GM18498 (cell line): ENCODE results near the gene PPP3R1.
A peak's percentile ranks its signal among the peaks of the same experiment; 100 is the strongest.

Experiments used
- ATAC-seq: cut with Tn5 transposase; IDR thresholded peaks from one replicate; pipeline ENCODE4 v1.9.1; 2021; ENCODE audit warnings: mild to moderate bottlenecking, moderate library complexity; ENCODE audit not compliant: unreplicated experiment

PPP3R1 gene

DNA sequence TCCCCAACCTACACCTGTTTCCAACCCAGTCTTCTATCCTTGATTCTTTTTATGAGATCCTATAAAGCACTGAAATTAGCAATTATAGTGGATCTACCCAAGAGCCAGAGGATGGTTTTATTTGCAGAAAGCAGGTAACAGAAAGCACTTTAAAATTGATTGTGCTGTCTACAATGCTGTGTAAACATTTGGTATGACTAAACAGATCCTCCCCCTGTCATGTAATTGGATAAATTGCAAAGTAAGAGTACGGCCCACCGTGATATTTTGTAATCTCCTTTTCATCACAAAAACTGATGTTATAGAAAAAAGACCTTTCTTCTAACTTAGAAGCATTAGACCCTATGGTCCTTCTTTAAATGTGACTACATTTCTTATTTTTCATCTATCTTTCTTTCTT, 11.3 kb upstream of the PPP3R1 start:
- no peak for ATAC-seq

DNA sequence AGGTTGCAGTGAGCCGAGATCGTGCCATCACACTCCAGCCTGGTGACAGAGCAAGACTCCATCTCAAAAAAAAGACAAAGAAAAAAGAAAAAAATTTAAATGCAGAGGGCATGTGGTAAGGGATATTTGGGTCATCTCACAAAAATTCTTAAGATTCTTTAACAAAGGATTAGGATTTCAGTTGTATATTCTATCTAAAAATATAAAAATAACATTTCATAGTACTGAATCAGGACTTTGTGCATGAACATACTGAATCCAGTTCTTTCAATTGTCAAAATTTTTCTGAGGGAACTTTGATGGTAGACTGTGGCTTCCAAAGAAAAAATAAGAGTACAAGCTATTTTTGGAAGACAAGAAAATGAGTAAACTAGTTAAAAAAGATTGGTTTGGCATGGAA, 6.5 kb upstream of the PPP3R1 start:
- ATAC-seq, result no peak

DNA sequence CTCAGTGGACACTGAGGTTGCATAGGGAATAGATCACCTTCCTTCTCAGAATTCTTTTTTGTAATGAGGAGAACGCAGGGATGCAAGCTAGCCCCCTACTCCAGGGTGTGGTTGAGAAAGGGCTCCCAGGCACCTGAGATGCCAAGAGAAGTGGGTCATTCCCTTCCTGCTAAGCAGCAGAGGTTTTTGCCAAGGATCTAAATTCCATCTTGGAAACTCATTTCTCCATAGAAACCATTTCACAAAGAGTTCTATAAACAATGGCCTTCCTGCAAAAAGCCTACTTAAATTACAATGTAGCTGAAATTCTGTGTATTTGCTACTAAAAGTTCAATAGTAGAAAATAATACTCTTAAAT, 3.7 kb upstream of the PPP3R1 start:
- no peak for ATAC-seq

- ATAC-seq, result no peak
Observed at GRCh38 chr2:68253219-68254068, 1.1 kb upstream of the PPP3R1 start.

DNA sequence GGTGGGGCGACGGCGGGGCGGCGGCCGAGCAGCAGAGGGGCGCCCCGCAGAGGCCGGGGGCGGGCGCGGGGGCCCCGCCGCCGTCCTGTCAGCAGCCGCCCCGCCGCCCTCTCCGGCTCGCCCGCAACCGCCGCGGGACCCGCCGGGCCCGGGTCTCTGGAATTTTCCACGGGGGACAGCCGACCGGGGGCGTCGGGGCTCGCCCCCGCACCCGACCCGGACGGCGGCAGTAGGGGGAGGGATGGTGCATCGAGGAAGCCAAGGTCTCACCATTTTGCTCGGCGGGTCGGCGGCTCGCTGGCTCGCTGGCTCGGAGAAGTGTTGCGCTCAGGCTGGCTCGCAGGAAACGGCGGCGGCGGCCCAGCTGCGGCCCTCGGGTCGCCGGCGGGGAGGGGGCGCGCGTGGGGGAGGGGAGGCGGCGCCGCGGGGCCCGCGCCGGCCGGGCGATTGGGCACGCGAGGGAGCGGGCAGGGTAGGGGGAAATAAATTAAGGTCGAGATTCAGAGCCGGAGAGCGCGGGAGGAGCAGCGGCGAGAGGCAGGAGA, 405 bp downstream of the PPP3R1 start:
- peak; percentile 10 for ATAC-seq

GRCh38 chr2:68251187-68251854, 1.0 kb downstream of the PPP3R1 start:
- peak; percentile 56 for ATAC-seq

DNA sequence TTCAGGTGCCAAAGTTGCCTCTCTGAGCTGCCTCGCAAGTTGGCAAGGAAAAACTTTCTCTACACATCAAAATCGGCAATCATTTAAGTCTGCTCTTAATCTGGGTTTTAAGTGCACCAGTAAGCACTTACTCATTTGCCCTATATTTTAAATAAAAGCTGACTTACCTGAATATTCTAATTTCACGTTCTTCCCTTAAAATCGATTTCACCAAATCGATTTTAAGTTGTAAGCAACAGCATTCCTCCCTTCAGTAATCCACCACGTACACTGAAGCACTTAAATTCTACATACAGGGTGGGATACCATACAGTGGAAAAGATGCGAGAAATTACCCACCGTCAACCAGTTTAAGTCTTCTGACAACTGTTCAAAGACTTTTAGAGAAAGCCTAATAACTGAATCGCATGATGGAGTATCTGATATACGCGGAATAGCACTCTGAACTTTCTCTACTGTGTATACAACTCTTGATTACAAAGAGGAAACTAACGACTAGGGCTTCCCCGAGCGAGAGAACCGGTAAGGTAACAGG, 1.6 kb downstream of the PPP3R1 start:
- no peak for ATAC-seq

GRCh38 chr2:68250196-68250595, 2.1 kb downstream of the PPP3R1 start:
- no peak for ATAC-seq

- no peak for ATAC-seq
Observed at GRCh38 chr2:68248806-68249205, 3.5 kb downstream of the PPP3R1 start.

DNA sequence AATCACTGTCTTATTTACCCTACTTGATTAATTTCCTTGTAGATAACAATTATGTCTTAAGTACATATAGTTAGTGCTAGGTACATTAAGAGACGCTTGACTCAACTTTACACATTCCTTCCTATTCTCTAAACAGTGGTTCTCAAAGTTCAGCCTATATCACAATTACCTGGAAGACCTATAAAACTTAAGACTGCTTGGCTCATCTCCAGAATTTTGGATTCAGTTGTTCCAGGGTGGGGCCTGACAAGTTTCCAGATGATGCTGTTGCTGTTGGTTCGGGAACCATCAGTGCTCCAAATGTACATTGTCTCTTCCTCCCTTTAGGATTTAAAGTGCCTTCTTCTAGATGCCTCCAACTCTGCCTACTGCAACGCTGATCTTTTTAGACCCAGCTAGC, 4.0 kb downstream of the PPP3R1 start:
- no peak for ATAC-seq

DNA sequence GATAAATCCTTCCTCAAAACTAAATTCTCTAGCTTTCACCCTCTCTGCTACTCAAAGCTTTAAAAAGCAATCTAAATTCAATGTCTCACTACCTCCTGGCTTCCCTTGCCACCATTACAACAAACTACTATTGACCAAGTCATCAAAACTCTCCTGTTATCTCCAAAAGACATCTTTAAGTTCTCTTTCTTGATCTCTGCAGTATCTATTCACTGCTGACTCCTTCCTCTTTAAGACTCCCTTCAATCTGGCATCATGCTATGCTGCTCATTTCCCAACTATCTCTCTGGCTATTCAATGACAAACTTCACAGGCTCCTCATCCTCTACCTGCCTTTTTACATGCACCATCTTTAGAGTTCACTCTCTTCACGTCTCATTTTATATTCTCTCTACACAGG, 5.9 kb downstream of the PPP3R1 start:
- no peak for ATAC-seq

GRCh38 chr2:68245672-68246071, 6.7 kb downstream of the PPP3R1 start:
- ATAC-seq, result no peak

GRCh38 chr2:68245066-68245465, 7.3 kb downstream of the PPP3R1 start:
- no peak for ATAC-seq

- ATAC-seq, result no peak
Observed at GRCh38 chr2:68244456-68244855, 7.9 kb downstream of the PPP3R1 start.

DNA sequence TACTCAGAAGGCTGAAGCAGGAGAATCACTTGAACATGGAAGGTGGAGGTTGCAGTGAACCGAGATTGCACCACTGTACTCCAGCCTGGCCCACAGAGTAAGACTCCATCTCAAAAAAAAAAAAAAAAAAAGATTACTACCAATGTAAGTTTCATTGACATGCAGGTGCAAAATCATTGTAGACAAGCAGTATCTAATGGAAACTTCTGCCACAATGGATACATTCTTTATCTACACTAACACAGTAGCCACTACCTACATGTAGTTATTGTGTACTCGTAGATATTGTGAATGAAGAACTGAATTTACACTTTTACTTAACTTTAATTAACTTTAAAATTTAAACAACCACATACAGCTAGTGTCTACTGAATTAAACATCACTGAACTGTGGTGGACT, 10.6 kb downstream of the PPP3R1 start:
- no peak for ATAC-seq

DNA sequence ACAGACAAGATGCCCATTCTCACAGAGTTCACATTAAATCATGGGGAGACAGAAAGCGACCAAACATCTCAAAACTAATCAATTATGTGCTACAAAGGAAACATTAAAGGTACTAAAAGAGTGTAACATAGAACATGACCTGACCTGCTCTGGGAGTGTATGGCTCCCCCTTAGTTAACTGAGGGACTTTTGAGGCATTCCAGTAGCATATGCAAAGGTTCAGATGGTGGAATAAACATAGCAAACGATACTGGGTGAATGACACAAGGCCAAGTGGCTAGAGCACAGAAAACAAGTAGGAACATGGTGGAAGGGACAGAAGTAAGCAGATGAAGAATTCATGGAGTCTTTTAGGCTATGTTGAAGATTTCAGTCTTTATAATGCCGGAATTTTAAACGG, 11.9 kb downstream of the PPP3R1 start:
- no peak for ATAC-seq

GRCh38 chr2:68238955-68239822, 13.1 kb downstream of the PPP3R1 start:
- no peak for ATAC-seq

DNA sequence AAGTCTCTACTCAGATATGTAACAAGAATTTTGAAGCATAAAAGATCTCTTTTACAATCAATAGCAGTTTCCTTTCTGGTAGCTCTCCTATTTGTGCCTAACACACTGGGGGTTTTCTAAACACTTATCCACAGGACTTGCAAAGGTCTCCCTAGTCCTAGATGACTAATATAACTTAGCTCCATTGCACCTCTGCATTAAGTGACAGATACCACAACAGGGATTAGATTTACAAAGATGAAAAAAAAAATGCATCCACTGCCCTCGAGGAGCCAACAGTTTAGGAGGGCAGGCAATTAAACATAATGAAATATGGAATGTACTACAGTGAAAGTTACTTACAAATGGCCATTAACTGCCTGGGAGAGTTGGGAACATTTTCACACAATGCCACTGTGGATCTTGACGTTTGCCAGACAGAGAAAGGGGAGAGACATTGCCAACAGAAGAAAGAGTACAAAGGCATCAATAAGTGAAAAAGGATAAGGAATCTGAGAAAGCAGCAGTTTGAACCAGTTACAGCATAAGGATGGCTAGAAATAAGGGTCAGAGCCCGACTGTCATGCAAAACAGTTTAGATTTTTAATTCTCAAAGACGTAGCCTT, 14.3 kb downstream of the PPP3R1 start:
- ATAC-seq, result no peak

DNA sequence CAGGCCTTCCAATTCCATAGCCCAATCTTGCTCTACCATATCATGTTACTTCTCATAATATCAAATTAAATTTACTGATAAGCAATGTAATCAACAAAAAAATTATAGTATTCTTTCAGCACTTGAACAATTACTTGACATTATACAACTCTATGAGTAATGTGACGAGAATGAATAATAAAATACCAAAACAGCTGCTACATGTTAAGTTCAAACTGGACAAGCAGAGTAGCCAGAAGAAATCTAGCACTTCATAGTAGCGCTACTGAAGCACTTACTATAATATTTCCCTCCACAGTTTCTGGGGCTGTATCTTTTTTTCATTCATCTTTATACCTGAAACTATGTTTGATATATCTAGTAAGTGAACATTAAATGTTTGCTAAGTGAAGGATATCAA, 14.9 kb downstream of the PPP3R1 start:
- no peak for ATAC-seq

DNA sequence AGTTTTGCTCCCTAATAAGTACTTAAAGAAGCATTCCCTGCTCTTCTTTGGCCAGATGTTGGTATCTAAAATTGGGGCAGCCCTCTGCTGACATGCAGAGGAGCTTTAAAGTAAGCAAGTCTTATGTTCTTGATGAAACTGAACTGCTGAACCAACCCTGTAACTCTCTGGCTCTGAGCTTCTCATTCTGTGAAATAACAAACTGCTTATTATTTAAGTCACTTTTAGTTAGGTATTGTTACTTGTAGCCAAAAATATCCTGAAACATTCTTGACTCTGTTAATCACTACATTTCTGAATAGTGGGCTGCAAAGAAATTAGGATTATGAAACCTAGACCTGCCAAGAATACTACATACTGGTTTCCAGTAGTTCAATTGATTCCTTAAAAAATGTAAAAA, 15.5 kb downstream of the PPP3R1 start:
- ATAC-seq, result no peak
